ENCODE data around the gene EYA2.

GRCh38 chr20:47175493-47175892 is 280.9 kb downstream of the EYA2 start:
- TF ChIP-seq CTCF (IDR thresholded peaks at IDR 0.05) (no peak), EZH2phosphoT487 (IDR thresholded peaks at IDR 0.05) (no peak), EZH2 (IDR thresholded peaks at IDR 0.05) (no peak)
